Keratinocyte (primary cell): Measurements from ENCODE around the gene TNFAIP8L3. TPM values are rescaled to one million over a fixed set of nuclear protein-coding genes. Genes with fewer than 3 reads are reported as not detected.

Source experiments
- DNase-seq: peaks from one replicate; pipeline ENCODE4 v3.0.0-alpha.2; 2011; ENCODE audit warnings: low read depth, missing footprints, low spot score
- FAIRE-seq: peaks from 2 replicates; lab custom pipeline; 2011; peaks lifted over from hg19 to GRCh38; lab: Jason Lieb, UNC
- H2AFZ ChIP-seq: 2 replicates; pipeline ENCODE4 v1.6.0; 2012; ENCODE audit warnings: low read length, control low read depth, inconsistent platforms; ENCODE audit not compliant: control insufficient read depth
- H3K27ac ChIP-seq: 2 replicates; pipeline ENCODE4 v1.5.1; 2011; ENCODE audit warnings: low read length; ENCODE audit not compliant: control insufficient read depth, insufficient read depth
- H3K27me3 ChIP-seq: 3 replicates; pipeline ENCODE4 v1.6.0; 2011; ENCODE audit warnings: low read length; ENCODE audit not compliant: control insufficient read depth, insufficient read depth; ENCODE audit errors: extremely low read depth
- H3K36me3 ChIP-seq, 2 experiments: 2 replicates in 1 of 2; 3 replicates in 1 of 2; pipeline ENCODE4 v1.5.1; 2011; ENCODE audit warnings: low read length in 2 of 2, mild to moderate bottlenecking in 1 of 2; ENCODE audit not compliant: control insufficient read depth in 2 of 2, insufficient read depth in 2 of 2; ENCODE audit errors: extremely low read depth in 1 of 2
- H3K4me1 ChIP-seq: 3 replicates; pipeline ENCODE4 v1.5.1; 2011; ENCODE audit warnings: low read length; ENCODE audit not compliant: control insufficient read depth, insufficient read depth; ENCODE audit errors: extremely low read depth
- H3K4me2 ChIP-seq: 3 replicates; pipeline ENCODE4 v1.6.0; 2011; ENCODE audit warnings: low read depth, low read length; ENCODE audit not compliant: control insufficient read depth, insufficient read depth; ENCODE audit errors: extremely low read depth
- H3K4me3 ChIP-seq, 3 experiments: fragments of 200-600 bp in 1 of 3; sonication (generic) in 1 of 3; 2 replicates in 2 of 3; 3 replicates in 1 of 3; pipeline ENCODE4 v1.5.1; 2011 to 2016; ENCODE audit warnings: low read length in 3 of 3, mild to moderate bottlenecking in 3 of 3, control low read depth in 2 of 3, inconsistent platforms in 1 of 3, low read depth in 1 of 3, mixed read lengths in 1 of 3, mixed run types in 1 of 3, moderate library complexity in 1 of 3; ENCODE audit not compliant: control insufficient read depth in 2 of 3, insufficient read depth in 2 of 3; ENCODE audit errors: extremely low read depth in 1 of 3
- H3K79me2 ChIP-seq: 2 replicates; pipeline ENCODE4 v1.6.0; 2012; ENCODE audit warnings: low read length; ENCODE audit not compliant: control insufficient read depth, insufficient read depth
- H3K9ac ChIP-seq: 3 replicates; pipeline ENCODE4 v1.6.0; 2011; ENCODE audit warnings: low read length; ENCODE audit not compliant: control insufficient read depth, insufficient read depth; ENCODE audit errors: extremely low read depth
- H3K9me1 ChIP-seq: 3 replicates; pipeline ENCODE4 v1.6.0; 2011; ENCODE audit warnings: low read length; ENCODE audit not compliant: control insufficient read depth, insufficient read depth; ENCODE audit errors: extremely low read depth
- H3K9me3 ChIP-seq: 2 replicates; pipeline ENCODE4 v1.5.1; 2012; ENCODE audit warnings: low read depth, low read length; ENCODE audit not compliant: control insufficient read depth
- H4K20me1 ChIP-seq: 3 replicates; pipeline ENCODE4 v1.6.0; 2011; ENCODE audit warnings: low read length; ENCODE audit not compliant: control insufficient read depth, insufficient read depth; ENCODE audit errors: extremely low read depth
- EZH2 ChIP-seq: IDR thresholded peaks from one replicate; pipeline ENCODE4 v1.6.1; 2012; ENCODE audit warnings: inconsistent platforms, mild to moderate bottlenecking, low read length, moderate library complexity
- dilution Hi-C: fragments of 300-500 bp; cut with MboI; formaldehyde crosslinking; loops from one replicate; pipeline ENCODE4 v1.7.0; 2020; ENCODE audit warnings: low sequenced_read_pairs; ENCODE audit not compliant: extremely low pct_ligation_motif_present
- polyA plus RNA-seq, 5 experiments: library from polyadenylated mRNA; depleted of rRNA in 3 of 5; stranded (reverse) in 3 of 5; stranded (forward) in 1 of 5; unstranded in 1 of 5; fragments of >200 nt; gene quantifications; 1 replicate in 1 of 5; 2 replicates in 3 of 5; 3 replicates in 1 of 5; pipeline versions ENCODE4 v1.2.1 to v1.2.3, GENCODE V29; 2011 to 2012; ENCODE audit warnings: missing spikeins in 2 of 5, low read depth in 1 of 5, low replicate concordance in 1 of 5
- TF ChIP-seq, protein P1 (sequence below), 3 experiments: IDR thresholded peaks in 1 of 3; conservative IDR thresholded peaks in 1 of 3; optimal IDR thresholded peaks in 1 of 3; 2 replicates in 2 of 3; 3 replicates in 1 of 3; pipeline versions ENCODE3 to v1.5.1; 2011; ENCODE audit warnings: low read length in 3 of 3, mild to moderate bottlenecking in 3 of 3, moderate library complexity in 2 of 3, control low read depth in 1 of 3, inconsistent platforms in 1 of 3; ENCODE audit not compliant: insufficient read depth in 2 of 3; ENCODE audit errors: extremely low read depth in 1 of 3

The TNFAIP8L3 gene
- polyA plus RNA-seq, 1 donor (not counting 4 experiments of a cell fraction or from before 2014, with no cell fraction given): 0.51 TPM

DNA sequence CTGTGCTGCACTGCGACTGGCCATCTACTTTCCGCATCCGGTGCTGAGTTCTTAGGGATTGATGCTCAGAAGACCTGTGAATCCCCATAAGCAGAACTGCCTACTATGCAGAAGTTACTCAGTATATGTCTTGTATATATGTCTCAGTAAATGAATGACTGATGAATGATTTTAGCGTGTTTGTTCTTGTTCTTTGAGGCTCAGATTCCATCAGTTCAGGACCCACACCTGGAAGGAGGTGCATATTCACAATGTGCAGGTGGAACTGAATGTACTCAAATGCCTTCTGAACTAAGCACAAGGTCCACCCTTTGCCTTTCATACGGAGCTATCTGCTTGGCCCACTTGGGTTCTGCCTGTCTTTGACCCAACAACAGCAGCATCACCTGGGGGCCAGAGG is 19.8 kb downstream of the TNFAIP8L3 start:
- Histone ChIP-seq H3K4me1 (peaks cover 8% of the 10 kb centered on the region), H3K27ac (no peak overlapping the region), H3K36me3 (no peaks in the 10 kb centered on the region), H3K27me3 (peaks cover 2% of the 10 kb centered on the region), H3K79me2 (no peaks in the 10 kb centered on the region), H3K4me3 (no peak overlapping the region), H3K9me3 (no peaks in the 10 kb centered on the region), H3K9ac (no peak overlapping the region), H2AFZ (no peak overlapping the region), H3K9me1 (no peaks in the 10 kb centered on the region), H4K20me1 (no peaks in the 10 kb centered on the region), H3K4me2 (no peak overlapping the region)
- dilution Hi-C loops: no loop called here
- TF ChIP-seq, protein P1, sequence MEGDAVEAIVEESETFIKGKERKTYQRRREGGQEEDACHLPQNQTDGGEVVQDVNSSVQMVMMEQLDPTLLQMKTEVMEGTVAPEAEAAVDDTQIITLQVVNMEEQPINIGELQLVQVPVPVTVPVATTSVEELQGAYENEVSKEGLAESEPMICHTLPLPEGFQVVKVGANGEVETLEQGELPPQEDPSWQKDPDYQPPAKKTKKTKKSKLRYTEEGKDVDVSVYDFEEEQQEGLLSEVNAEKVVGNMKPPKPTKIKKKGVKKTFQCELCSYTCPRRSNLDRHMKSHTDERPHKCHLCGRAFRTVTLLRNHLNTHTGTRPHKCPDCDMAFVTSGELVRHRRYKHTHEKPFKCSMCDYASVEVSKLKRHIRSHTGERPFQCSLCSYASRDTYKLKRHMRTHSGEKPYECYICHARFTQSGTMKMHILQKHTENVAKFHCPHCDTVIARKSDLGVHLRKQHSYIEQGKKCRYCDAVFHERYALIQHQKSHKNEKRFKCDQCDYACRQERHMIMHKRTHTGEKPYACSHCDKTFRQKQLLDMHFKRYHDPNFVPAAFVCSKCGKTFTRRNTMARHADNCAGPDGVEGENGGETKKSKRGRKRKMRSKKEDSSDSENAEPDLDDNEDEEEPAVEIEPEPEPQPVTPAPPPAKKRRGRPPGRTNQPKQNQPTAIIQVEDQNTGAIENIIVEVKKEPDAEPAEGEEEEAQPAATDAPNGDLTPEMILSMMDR (optimal IDR thresholded peaks at IDR 0.05 in 1 of 3, IDR thresholded peaks at IDR 0.05 in 1 of 3, conservative IDR thresholded peaks at IDR 0.05 in 1 of 3; ENCODE audit: extremely low read depth in 1 of 3, insufficient read depth in 2 of 3, low read length in 3 of 3): no peak
- TF ChIP-seq EZH2: no peak
- DNase-seq (peak; percentile 21), FAIRE-seq (peak; percentile 76)

DNA sequence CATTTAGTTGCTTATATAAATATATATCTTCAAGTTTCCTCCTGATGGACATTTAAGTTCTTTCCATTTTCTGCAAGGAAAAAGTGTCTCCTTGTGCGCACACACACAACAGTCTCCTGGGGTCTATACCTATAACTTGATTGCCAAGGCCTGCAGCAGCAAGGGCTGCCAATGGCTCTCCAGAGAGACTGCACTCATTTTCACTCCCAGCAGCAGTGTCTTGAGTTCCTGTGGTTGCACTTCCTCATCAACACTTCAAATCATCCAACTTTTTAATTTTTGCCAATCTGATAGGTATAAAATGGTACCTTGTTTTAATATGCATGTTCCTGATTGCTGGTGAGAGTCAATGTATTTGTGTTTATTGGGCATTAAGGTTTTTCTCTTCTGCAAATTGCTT is 23.1 kb downstream of the TNFAIP8L3 start:
- no peaks in the 10 kb centered on the region for H3K36me3 ChIP-seq
- no peak overlapping the region for H3K4me2 ChIP-seq
- FAIRE-seq: no peak
- H3K9me1 ChIP-seq: no peaks in the 10 kb centered on the region
- H3K4me3 ChIP-seq: no peak overlapping the region
- dilution Hi-C loops: no loop called here
- TF ChIP-seq, protein P1 (optimal IDR thresholded peaks at IDR 0.05 in 1 of 3, IDR thresholded peaks at IDR 0.05 in 1 of 3, conservative IDR thresholded peaks at IDR 0.05 in 1 of 3; ENCODE audit: extremely low read depth in 1 of 3, insufficient read depth in 2 of 3, low read length in 3 of 3): no peak
- TF ChIP-seq EZH2: no peak
- H3K27me3 ChIP-seq: peaks cover 8% of the 10 kb centered on the region
- no peak overlapping the region for H2AFZ ChIP-seq
- DNase-seq: no peak
- H3K4me1 ChIP-seq: peaks cover 5% of the 10 kb centered on the region
- no peak overlapping the region for H3K27ac ChIP-seq
- H3K9me3 ChIP-seq: no peaks in the 10 kb centered on the region
- H3K79me2 ChIP-seq: no peaks in the 10 kb centered on the region
- H3K9ac ChIP-seq: no peak overlapping the region
- no peaks in the 10 kb centered on the region for H4K20me1 ChIP-seq
